H1 (cell line): ENCODE data around the gene PITPNC1. TPM values are rescaled to one million over a fixed set of nuclear protein-coding genes. Genes with fewer than 3 reads are reported as not detected.

ENCODE experiments used
- CTCF ChIA-PET: fragments of 300-600 bp; sonication (Branson Sonifier 250); formaldehyde crosslinking; loops from one replicate; lab custom pipeline; 2021; ENCODE audit not compliant: partially characterized antibody; lab: Charles Lee
- POLR2A ChIA-PET: fragments of 300-600 bp; sonication (Branson Sonifier 250); formaldehyde crosslinking; loops from one replicate; lab custom pipeline; 2021; ENCODE audit warnings: inconsistent platforms; ENCODE audit not compliant: partially characterized antibody; lab: Charles Lee
- DNase-seq, 2 experiments: peaks; one replicate each; pipeline versions ENCODE4 v3.0.0 to v3.0.0-alpha.2; 2010 to 2022; ENCODE audit warnings: low spot score in 2 of 2, low read depth in 1 of 2, mixed read lengths in 1 of 2
- FAIRE-seq: peaks from 2 replicates; lab custom pipeline; 2011; peaks lifted over from hg19 to GRCh38; lab: Jason Lieb, UNC
- H2AFZ ChIP-seq: 2 replicates; pipeline ENCODE4 v1.8.1; 2012; ENCODE audit warnings: low read length, inconsistent platforms
- H2AK5ac ChIP-seq: 2 replicates; pipeline ENCODE4 v1.6.1; 2013; ENCODE audit warnings: low read depth, low read length
- H2BK120ac ChIP-seq: replicated peaks from 2 replicates; pipeline ENCODE3; 2013; ENCODE audit warnings: low read depth, low read length, inconsistent platforms
- H2BK12ac ChIP-seq: 2 replicates; pipeline ENCODE4 v1.6.1; 2013; ENCODE audit warnings: low read depth, low read length
- H2BK15ac ChIP-seq: 2 replicates; pipeline ENCODE4 v1.6.1; 2013; ENCODE audit warnings: low read length
- H2BK20ac ChIP-seq: 2 replicates; pipeline ENCODE4 v1.6.1; 2013; ENCODE audit warnings: low read length
- H2BK5ac ChIP-seq: 2 replicates; pipeline ENCODE4 v1.6.1; 2013; ENCODE audit warnings: low read depth, low read length
- H3K14ac ChIP-seq: 2 replicates; pipeline ENCODE4 v1.6.1; 2013; ENCODE audit warnings: inconsistent platforms; ENCODE audit not compliant: insufficient read length
- H3K18ac ChIP-seq: 2 replicates; pipeline ENCODE4 v1.6.1; 2013; ENCODE audit warnings: low read length; ENCODE audit errors: extremely low read depth
- H3K23ac ChIP-seq: 2 replicates; pipeline ENCODE4 v1.6.1; 2013; ENCODE audit warnings: inconsistent platforms; ENCODE audit not compliant: insufficient read length
- H3K23me2 ChIP-seq: 2 replicates; pipeline ENCODE4 v1.6.1; 2013; ENCODE audit warnings: low read depth, low read length
- H3K27ac ChIP-seq: 2 replicates; pipeline ENCODE4 v1.6.1; 2011; ENCODE audit warnings: low read depth, low read length, inconsistent platforms
- H3K27me3 ChIP-seq, 4 experiments: replicated peaks in 1 of 4; 1 replicate in 1 of 4; 2 replicates in 3 of 4; pipeline versions ENCODE4 v1.6.1 to v1.8.1; 2011 to 2013; ENCODE audit warnings: low read length in 3 of 4, mild to moderate bottlenecking in 3 of 4, inconsistent platforms in 2 of 4, mixed read lengths in 2 of 4, moderate library complexity in 1 of 4; ENCODE audit not compliant: control insufficient read depth in 3 of 4, insufficient read depth in 3 of 4; ENCODE audit errors: extremely low read depth in 1 of 4
- H3K36me3 ChIP-seq, 4 experiments: 2 replicates each; pipeline versions ENCODE4 v1.6.1 to v1.8.1; 2011 to 2013; ENCODE audit warnings: mild to moderate bottlenecking in 4 of 4, low read length in 3 of 4, moderate library complexity in 2 of 4, control low read depth in 1 of 4, inconsistent platforms in 1 of 4; ENCODE audit not compliant: insufficient read depth in 4 of 4, control insufficient read depth in 2 of 4
- H3K4ac ChIP-seq: replicated peaks from 2 replicates; pipeline ENCODE3; 2013; ENCODE audit warnings: low read length, low read depth, mixed read lengths, inconsistent platforms; ENCODE audit not compliant: insufficient read length
- H3K4me1 ChIP-seq, 4 experiments: replicated peaks in 1 of 4; 1 replicate in 1 of 4; 2 replicates in 3 of 4; pipeline versions ENCODE4 v1.6.1 to v1.8.1; 2011 to 2013; ENCODE audit warnings: low read length in 3 of 4, inconsistent platforms in 2 of 4, mixed read lengths in 1 of 4; ENCODE audit not compliant: insufficient read depth in 4 of 4, control insufficient read depth in 3 of 4
- H3K4me2 ChIP-seq, 2 experiments: 2 replicates each; pipeline versions ENCODE4 v1.6.1 to v1.8.1; 2011 to 2013; ENCODE audit warnings: low read depth in 2 of 2, low read length in 2 of 2, control low read depth in 1 of 2, inconsistent platforms in 1 of 2, mild to moderate bottlenecking in 1 of 2; ENCODE audit not compliant: insufficient read depth in 1 of 2
- H3K4me3 ChIP-seq, 4 experiments: fragments of 200-600, 300-600 bp in 1 of 4; sonication (generic), shearing (Covaris generic), sonication (Bioruptor Twin) in 1 of 4; 2 replicates each; pipeline versions ENCODE4 v1.5.1 to v1.8.1; 2011 to 2016; ENCODE audit warnings: low read length in 4 of 4, low read depth in 3 of 4, control low read depth in 2 of 4, inconsistent platforms in 2 of 4, mild to moderate bottlenecking in 2 of 4, mixed read lengths in 1 of 4, moderate library complexity in 1 of 4; ENCODE audit not compliant: insufficient read depth in 2 of 4; ENCODE audit errors: extremely low read depth in 1 of 4
- H3K56ac ChIP-seq: replicated peaks from 2 replicates; pipeline ENCODE3; 2013; ENCODE audit warnings: low read depth, mild to moderate bottlenecking, mixed read lengths, low read length, inconsistent platforms; ENCODE audit not compliant: insufficient read length
- H3K79me1 ChIP-seq: 2 replicates; pipeline ENCODE4 v1.6.1; 2013; ENCODE audit warnings: low read depth, low read length, control low read depth
- H3K79me2 ChIP-seq, 2 experiments: 2 replicates each; pipeline versions ENCODE4 v1.6.1 to v1.8.1; 2012 to 2013; ENCODE audit warnings: low read length in 2 of 2, mild to moderate bottlenecking in 2 of 2, inconsistent platforms in 1 of 2; ENCODE audit not compliant: insufficient read depth in 2 of 2, control insufficient read depth in 1 of 2
- H3K9ac ChIP-seq, 4 experiments: replicated peaks in 1 of 4; 1 replicate in 1 of 4; 2 replicates in 3 of 4; pipeline versions ENCODE4 v1.6.1 to v1.8.1; 2011 to 2013; ENCODE audit warnings: low read depth in 3 of 4, low read length in 3 of 4, control low read depth in 2 of 4, mild to moderate bottlenecking in 2 of 4, moderate library complexity in 2 of 4, inconsistent platforms in 1 of 4; ENCODE audit errors: extremely low read depth in 1 of 4
- H3K9me3 ChIP-seq, 2 experiments: 2 replicates each; pipeline versions ENCODE4 v1.6.1 to v1.8.1; 2012 to 2013; ENCODE audit warnings: mild to moderate bottlenecking in 2 of 2, moderate library complexity in 2 of 2, control low read depth in 1 of 2, inconsistent platforms in 1 of 2, low read depth in 1 of 2, low read length in 1 of 2, mixed read lengths in 1 of 2; ENCODE audit not compliant: insufficient read depth in 2 of 2
- H4K20me1 ChIP-seq, 2 experiments: replicated peaks in 1 of 2; 2 replicates each; pipeline versions ENCODE3 to v1.8.1; 2011 to 2013; ENCODE audit warnings: inconsistent platforms in 2 of 2, low read length in 2 of 2, mild to moderate bottlenecking in 1 of 2; ENCODE audit not compliant: insufficient read depth in 2 of 2, control insufficient read depth in 1 of 2
- H4K5ac ChIP-seq: 2 replicates; pipeline ENCODE4 v1.6.1; 2013; ENCODE audit warnings: low read length, low read depth, mixed read lengths, inconsistent platforms; ENCODE audit not compliant: insufficient read length
- H4K8ac ChIP-seq: 2 replicates; pipeline ENCODE4 v1.8.0; 2013; ENCODE audit warnings: mild to moderate bottlenecking, moderate library complexity, low read length, inconsistent platforms; ENCODE audit not compliant: insufficient read depth; ENCODE audit errors: extremely low read depth
- H4K91ac ChIP-seq: replicated peaks from 2 replicates; pipeline ENCODE3; 2013; ENCODE audit warnings: low read length, mixed read lengths, inconsistent platforms; ENCODE audit not compliant: insufficient read length
- CHD1 ChIP-seq: IDR thresholded peaks from 2 replicates; pipeline ENCODE4 v1.6.1; 2012; ENCODE audit warnings: low read depth, low read length, improper control_type of control experiment
- CREB1 ChIP-seq: IDR thresholded peaks from 2 replicates; pipeline ENCODE4 v1.6.1; 2012; ENCODE audit warnings: inconsistent platforms
- CTBP2 ChIP-seq: IDR thresholded peaks from 2 replicates; pipeline ENCODE4 v1.7.0; 2011; ENCODE audit warnings: borderline replicate concordance, mild to moderate bottlenecking, moderate library complexity, mixed read lengths, low read length; ENCODE audit not compliant: insufficient read depth, insufficient read length
- EP300 ChIP-seq, 2 experiments: IDR thresholded peaks; 1 replicate in 1 of 2; 2 replicates in 1 of 2; pipeline ENCODE4 v1.6.1; 2011 to 2012; ENCODE audit warnings: low read depth in 2 of 2, low read length in 2 of 2, mild to moderate bottlenecking in 2 of 2, borderline replicate concordance in 1 of 2, inconsistent platforms in 1 of 2, moderate library complexity in 1 of 2
- GTF2F1 ChIP-seq: IDR thresholded peaks from 2 replicates; pipeline ENCODE4 v1.6.1; 2012; ENCODE audit warnings: low read depth, low read length, improper control_type of control experiment, borderline replicate concordance
- KDM1A ChIP-seq: fragments of 200-600, 300-600 bp; sonication (generic); IDR thresholded peaks from 2 replicates; pipeline ENCODE4 v1.7.1; 2016; ENCODE audit warnings: mild to moderate bottlenecking, low read length, borderline replicate concordance
- KDM4A ChIP-seq: IDR thresholded peaks from one replicate; pipeline ENCODE4 v1.7.1; 2012; ENCODE audit warnings: low read depth, mild to moderate bottlenecking, moderate library complexity, low read length, inconsistent platforms; ENCODE audit not compliant: severe bottlenecking
- POLR2A ChIP-seq, 2 experiments: IDR thresholded peaks; 1 replicate in 1 of 2; 2 replicates in 1 of 2; pipeline ENCODE4 v1.6.1; 2011; ENCODE audit warnings: low read depth in 2 of 2, low read length in 2 of 2, mild to moderate bottlenecking in 2 of 2; ENCODE audit errors: control extremely low read depth in 1 of 2
- SIX5 ChIP-seq: IDR thresholded peaks from 2 replicates; pipeline ENCODE4 v1.6.1; 2011; ENCODE audit warnings: mild to moderate bottlenecking, low read depth, low read length
- WGBS, 2 experiments: shearing (Covaris generic) in 1 of 2; methylation state at CpG; one replicate each; pipeline versions ENCODE4 v1.1.6 to v1.1.7; 2013 to 2015; ENCODE audit warnings: low lambda C conversion rate in 2 of 2, mixed read lengths in 2 of 2, inconsistent platforms in 1 of 2, low coverage in 1 of 2, missing lambda C conversion rate in 1 of 2; ENCODE audit not compliant: insufficient replicate concordance in 2 of 2, insufficient coverage in 1 of 2, insufficient read length in 1 of 2; ENCODE audit errors: extremely low coverage in 1 of 2, missing lambda C conversion rate in 1 of 2; 5-methylcytosine and 5-hydroxymethylcytosine counted together
- polyA plus RNA-seq, 7 experiments: library from polyadenylated mRNA; depleted of rRNA in 3 of 7; stranded (reverse) in 5 of 7; unstranded in 2 of 7; fragments of >200 nt in 5 of 7; fragments of 200-250 nt in 2 of 7; gene quantifications; 1 replicate in 5 of 7; 2 replicates in 1 of 7; 4 replicates in 1 of 7; pipeline versions ENCODE4 v1.2.1 to v1.2.3, GENCODE V29; 2011 to 2013; ENCODE audit warnings: missing spikeins in 2 of 7, mixed read lengths in 2 of 7
- total RNA-seq: library from RNA; stranded (reverse); fragmentation: NEBNext Ultra II Directional; extraction: Animal tissue kit (Norgen Biotek cat#: 25700); gene quantifications from 2 replicates; pipeline ENCODE4 v1.2.1, GENCODE V29; 2021

Gene PITPNC1
- total and polyA plus RNA-seq, 2 of the 8 experiments (the other 6 are each of a cell fraction or from before 2014, with no cell fraction given), result 17.6 to 54.7 TPM

GRCh38 chr17:67712375-67712774 lies 335.3 kb downstream of the PITPNC1 start:
- Histone ChIP-seq H3K9ac (no peak overlapping the region), H3K56ac (no peak overlapping the region), H2BK15ac (no peak overlapping the region), H3K23me2 (no peaks in the 10 kb centered on the region; the same call in 1 of the 2 replicates), H3K27me3 (no peaks in the 10 kb centered on the region), H4K8ac (no peak overlapping the region), H3K36me3 (no peaks in the 10 kb centered on the region), H2AK5ac (no peak overlapping the region), H2AFZ (0 out of 2 replicates have a peak overlapping the region, but pooled peaks have one; percentile 2), H3K4ac (no peak overlapping the region), H3K14ac (no peak overlapping the region), H3K23ac (no peak overlapping the region), H3K18ac (no peak overlapping the region), H2BK12ac (no peak overlapping the region), H3K27ac (no peak overlapping the region), H4K20me1 (no peaks in the 10 kb centered on the region), H4K5ac (no peak overlapping the region), H3K9me3 (peaks cover 0 to 5% of the 10 kb centered on the region in 2 experiments; a peak in 3 of 4 replicates), H3K4me1 (peaks cover 0 to 3% (median under 1%) of the 10 kb centered on the region in 4 experiments; a peak in 1 of 7 replicates), H2BK5ac (no peak overlapping the region), H3K79me1 (no peaks in the 10 kb centered on the region), H3K79me2 (no peaks in the 10 kb centered on the region), H3K4me3 (no peak overlapping the region), H3K4me2 (no peak overlapping the region), H2BK20ac (no peak overlapping the region), H4K91ac (peak overlapping the region; percentile 25), H2BK120ac (no peak overlapping the region)
- no peak for TF ChIP-seq CHD1
- no peak for TF ChIP-seq CTBP2
- TF ChIP-seq EP300 (IDR thresholded peaks at IDR 0.05; ENCODE audit: borderline replicate concordance in 1 of 2, low read depth in 2 of 2, low read length in 2 of 2), result no peak
- TF ChIP-seq GTF2F1, result no peak
- TF ChIP-seq KDM1A, result no peak
- no peak for TF ChIP-seq SIX5
- no peak for TF ChIP-seq KDM4A
- no peak for TF ChIP-seq CREB1
- no peak for TF ChIP-seq POLR2A (IDR thresholded peaks at IDR 0.05; ENCODE audit: control extremely low read depth in 1 of 2, low read depth in 2 of 2, low read length in 2 of 2)
- ChIA-PET POLR2A (interaction anchor here (0.8 kb wide), 1 partner anchor 334 kb away, joined by 4 read pairs; no protein-coding TSS in a partner anchor), CTCF (interaction anchor here (1.1 to 1.4 kb wide), 3 partner anchors 11 to 91 kb away, joined by 3 to 4 read pairs (median 4); no protein-coding TSS in a partner anchor)
- no peak for DNase-seq
- no peak for FAIRE-seq
- 96% methylated on average over 4 of the region's 4 CpGs; no CpG with 5 or more reads in 1 of the 2 experiments for WGBS, 2 experiments
